NCI-H345 (cell line): ENCODE measurements around the gene TLK2.
"Not testable (repeated sequence)": the region's sequence is repeated elsewhere in the genome, so short reads cannot be mapped to it uniquely, and the experiment has no call there.

Source experiments
- DNase-seq: peaks from one replicate; lab custom pipeline; 2025; lab: John Stamatoyannopoulos, UW

The TLK2 gene

DNA sequence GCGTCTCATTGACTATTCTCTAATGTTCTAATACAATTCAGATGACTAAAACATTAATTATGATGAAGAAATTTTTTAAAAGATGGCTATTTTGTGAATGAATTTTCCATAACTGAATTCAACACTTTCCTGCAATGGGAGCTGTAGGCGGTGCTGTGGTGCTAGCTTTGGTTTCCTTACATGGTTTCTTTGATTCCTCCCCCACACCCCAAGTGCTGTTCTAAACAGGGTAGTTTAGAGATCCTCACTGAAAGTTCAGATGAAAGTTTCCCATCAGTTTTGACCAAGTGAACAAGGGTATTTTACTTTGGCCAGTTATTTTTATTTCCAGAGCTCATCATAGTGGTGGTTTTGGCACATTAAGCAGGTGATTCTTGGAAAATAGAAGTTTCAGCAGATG lies 122.8 kb downstream of the TLK2 start:
- DNase-seq, result no peak

DNA sequence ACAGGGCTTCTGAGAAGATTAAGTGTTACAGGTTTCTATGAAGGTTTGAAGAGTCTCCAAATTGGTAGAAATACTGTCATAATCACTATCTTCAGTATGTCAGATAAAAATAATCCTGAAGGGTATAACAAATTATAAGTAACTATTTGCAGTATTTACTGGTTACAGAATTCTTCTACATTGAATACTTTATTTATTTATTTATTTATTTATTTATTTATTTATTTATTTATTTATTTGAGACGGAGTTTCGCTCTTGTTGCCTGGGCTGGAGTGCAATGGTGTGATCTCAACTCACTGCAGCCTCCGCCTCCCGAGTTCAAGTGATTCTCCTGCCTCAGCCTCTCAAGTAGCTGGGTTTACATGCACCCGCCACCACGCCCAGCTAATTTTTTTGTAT lies 125.2 kb downstream of the TLK2 start:
- DNase-seq, result not testable (repeated sequence)

DNA sequence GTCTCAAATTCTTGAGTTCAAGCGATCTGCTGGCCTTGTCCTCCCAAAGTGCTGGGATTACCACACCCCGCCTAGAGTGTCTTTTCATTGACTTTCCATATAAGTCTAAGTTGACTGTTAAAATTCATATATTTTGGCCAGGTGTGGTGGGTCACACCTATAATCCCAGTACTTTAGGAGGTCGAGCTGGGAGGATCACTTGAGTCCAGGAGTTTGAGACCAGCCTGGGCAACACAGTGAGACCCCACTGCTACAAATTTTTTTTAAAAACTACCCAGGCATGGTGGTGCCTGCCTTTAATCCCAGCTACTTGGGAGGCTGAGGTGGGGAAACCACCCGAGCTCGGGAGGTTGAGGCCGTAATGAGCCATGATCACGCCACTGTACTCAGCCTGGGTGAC lies 127.0 kb downstream of the TLK2 start:
- no peak for DNase-seq

DNA sequence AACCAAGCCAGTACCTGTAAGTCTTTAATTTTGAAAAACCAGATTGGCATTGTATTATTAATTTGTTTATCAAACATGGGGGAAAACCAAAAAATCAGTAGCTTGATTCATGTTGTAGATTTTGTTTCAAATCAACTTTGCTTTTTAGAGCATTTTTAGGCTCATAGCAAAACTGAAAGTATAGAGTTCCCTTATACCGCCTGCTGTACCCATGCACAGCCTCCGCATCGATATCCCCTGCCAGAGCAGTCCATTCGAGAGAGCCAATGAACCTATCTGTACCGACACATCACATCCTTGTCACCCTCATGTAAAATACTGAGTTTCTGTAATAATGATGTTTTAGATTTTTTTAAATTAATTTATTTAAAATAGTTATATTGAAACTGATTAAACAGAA lies 132.7 kb downstream of the TLK2 start:
- no peak for DNase-seq

DNA sequence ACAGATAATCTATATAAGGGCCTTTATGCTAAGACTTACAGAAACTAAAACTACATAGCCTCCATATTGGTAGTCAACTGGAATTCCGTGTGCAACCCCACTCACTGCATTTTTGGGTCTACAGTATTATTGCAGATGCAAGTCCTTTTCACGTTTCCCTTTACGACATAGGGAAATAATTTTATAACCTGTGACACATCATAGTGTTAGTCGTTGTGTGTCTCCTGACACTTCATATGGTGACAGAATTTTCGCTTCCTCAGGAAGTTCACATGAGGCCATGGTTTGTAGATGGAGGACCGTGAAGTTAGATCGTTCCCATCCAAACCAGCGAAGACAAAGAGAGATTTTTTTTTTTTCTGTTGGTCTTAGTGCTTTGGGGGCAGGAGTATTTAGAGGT lies 133.1 kb downstream of the TLK2 start:
- no peak for DNase-seq

DNA sequence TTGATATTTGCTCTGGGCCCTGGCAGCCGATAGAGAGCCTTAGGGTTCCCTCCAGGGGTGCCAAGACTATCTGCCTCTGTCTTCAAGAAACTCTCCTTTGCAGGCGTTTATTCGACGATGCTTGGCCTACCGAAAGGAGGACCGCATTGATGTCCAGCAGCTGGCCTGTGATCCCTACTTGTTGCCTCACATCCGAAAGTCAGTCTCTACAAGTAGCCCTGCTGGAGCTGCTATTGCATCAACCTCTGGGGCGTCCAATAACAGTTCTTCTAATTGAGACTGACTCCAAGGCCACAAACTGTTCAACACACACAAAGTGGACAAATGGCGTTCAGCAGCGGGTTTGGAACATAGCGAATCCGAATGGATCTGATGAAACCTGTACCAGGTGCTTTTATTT lies 133.7 kb downstream of the TLK2 start:
- not testable (repeated sequence) for DNase-seq

DNA sequence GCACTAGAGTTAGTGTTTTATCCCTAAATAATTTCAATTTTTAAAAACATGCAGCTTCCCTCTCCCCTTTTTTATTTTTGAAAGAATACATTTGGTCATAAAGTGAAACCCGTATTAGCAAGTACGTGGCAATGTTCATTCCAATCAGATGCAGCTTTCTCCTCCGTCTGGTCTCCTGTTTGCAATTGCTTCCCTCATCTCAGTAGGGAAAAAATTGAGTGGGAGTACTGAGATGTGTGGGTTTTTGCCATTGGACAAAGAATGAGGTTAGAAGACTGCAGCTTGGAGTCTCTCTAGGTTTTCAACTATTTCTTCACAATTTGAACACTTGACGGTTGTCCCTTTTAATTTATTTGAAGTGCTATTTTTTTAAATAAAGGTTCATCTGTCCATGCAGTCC lies 134.5 kb downstream of the TLK2 start:
- DNase-seq, result not testable (repeated sequence)

DNA sequence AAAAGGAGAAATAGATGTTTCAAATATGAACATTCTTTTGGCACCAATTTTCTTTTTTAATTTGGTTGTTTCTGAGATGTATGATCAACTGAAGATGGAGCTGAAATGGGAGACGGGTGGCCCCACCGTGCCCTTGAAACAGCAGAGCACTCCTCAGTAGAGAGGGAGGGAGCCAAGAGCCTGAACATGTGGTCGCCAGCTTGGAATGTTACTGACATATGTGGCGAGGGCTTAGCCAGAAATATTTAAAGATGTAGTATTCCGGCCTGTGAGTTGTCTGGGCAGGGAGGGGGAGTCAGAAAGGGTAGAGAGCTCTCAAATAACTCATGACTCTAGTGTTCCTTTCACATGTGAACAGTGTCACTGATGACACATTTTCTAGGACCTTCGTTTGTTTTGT lies 135.5 kb downstream of the TLK2 start:
- DNase-seq, result no peak

DNA sequence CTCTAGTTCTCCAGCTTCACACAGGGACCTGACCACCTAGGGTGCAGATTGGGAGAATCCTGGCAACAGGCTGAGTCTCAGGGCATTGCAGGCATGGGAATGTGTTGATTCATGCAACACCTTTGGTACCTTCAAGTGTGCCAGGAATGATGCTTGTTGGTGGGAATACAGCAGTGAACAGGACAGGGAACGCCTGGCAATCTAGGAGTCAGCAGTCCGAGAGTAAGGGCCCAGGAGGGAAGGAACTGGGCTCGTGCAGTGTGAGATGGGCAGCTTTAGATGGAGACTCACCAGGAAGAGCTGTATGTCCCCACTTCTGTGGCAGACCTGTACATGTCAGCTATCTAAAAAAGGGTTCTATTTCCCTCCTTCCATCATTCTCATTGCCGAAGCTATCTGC lies 136.9 kb downstream of the TLK2 start:
- DNase-seq, result no peak

DNA sequence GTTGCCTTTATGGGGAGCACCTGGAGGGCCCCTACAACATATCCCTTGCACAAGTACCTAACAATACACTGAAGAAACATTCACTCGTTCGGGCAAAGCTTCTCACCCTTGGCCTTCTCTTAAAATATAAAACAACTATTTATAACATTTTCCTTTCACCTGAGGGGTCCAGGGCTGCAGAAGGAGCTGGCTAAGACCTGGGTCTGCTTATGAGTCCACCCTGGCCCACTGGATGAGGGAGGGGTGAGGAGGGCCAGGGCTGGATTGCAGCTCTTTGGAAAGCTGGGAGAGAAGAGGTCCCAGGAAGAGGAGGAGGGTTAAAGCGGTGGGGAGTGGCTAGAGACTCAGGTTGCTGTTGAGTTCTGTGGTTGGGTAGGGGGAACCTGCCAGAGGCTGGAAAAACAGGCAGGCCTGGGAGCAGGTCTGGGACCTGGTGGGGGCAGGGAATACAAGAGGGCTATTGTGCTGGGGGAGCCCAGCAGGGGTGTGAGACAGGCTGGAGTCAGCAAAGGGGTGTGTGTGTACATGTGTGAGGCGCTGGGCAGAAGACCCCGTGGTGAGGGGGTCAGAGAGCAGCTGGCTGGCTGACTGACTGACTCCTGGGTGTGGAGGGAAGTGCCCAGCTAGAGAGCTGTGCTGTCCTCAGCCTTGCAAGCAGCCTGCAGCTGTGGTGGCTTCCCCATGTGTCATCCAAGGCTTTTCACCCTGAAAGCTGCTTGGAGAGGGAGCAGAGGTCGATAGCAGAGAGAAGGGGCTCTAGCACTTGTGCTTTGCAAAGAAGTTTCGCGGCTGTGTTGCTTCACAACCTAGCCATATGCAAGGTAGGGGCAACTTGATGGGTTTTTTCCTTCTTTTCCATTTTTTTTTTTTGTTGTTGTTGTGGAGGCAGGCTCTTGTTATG lies 138.6 kb downstream of the TLK2 start:
- no peak for DNase-seq

DNA sequence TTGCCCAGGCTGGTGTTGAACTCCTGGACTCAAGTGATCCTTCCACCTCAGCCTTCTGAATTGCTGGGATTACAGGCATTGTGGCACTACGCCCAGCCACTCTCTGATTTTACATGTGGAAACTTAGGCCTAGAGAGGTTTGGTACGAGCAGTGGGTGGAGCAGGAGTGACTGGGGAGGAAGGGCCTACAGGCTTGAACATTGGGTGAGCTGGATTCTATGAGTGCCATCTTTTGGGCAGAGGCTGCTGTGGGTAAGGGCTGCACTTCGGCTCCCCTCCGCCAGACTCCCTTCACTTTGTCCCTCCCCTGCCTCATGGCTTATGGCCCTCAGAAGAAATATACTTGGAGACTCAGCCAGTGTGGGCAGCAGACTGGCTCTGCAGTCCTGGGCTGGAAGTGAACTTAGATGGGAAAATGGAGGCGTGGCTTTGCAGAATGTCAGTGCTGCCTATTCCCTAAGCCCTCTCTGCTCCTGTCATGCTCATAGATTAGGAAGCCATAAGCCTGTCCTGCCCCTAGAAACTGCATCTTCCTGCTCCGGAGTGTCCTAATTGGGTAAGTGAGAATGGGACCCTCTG lies 139.4 kb downstream of the TLK2 start:
- no peak for DNase-seq

DNA sequence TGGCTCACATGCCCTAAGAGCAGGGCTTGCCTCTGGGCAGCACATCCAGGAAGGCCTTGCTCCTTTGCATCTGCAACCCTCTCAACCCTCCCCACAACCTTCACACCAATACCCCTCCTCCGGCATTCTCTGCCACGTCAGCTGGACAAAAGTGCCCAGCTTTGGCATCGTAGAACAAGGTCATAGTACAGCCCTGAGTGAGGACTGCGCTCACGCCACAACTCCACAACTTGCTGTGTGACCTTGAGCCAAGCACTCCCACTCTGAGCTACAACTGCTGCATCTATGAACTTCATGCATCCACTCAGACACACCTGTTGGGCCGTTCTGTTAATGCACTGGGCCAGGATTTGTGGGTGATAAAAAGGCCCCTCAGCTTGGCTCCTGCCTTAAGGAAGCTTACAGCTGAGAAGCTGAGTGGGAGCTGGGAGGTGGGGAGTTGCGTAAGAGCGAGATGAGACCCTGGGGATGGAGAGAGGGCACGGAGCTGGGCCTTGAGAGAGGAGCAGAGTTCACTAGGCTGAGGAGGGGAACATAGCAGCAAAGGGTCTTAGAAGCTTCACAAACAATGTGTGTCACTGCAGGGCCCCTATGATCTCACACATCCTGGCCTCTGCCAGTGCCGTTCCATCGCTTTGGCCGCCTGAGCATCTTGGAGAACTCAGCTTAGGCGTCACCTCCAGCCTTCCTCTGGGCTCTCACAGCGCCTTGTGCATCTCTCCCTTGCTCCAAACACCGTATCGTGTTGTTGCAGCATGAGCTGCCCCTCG lies 140.2 kb downstream of the TLK2 start:
- no peak for DNase-seq

DNA sequence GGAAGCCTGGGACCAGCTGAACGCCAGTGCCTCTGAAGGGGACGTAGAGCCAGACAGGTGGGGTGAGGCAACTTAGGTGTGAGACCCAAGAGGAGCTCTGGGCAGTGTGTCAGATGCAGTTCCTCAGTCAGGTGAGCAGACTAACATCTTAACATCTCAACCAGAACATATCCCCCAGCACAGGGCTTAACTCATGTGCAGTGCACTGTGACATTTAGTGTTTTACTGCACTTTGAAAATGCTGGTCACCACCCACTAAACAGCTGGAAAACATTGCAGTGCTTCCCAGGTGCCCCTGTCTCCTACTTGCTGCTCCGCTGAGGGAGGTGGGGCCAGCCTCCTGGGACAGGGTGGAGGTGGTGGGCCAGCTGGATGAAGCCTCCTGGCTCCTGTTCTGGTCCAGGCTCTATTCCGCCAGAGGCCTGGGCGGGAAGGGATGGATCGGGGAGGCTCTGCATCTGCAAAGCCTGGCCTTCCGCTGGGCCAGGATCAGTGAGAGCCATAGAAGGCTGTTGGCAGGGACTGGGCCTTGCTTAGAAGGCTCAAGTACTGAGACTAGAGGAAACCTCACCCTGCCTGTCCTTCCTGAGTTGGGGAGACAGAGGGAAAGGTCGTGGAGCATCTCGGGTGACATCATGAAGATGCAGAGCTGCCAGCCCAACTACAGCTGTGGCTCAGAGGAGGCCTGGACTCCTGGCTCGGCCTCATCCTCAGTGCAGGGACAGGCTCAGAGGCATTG lies 141.0 kb downstream of the TLK2 start:
- DNase-seq, result no peak

DNA sequence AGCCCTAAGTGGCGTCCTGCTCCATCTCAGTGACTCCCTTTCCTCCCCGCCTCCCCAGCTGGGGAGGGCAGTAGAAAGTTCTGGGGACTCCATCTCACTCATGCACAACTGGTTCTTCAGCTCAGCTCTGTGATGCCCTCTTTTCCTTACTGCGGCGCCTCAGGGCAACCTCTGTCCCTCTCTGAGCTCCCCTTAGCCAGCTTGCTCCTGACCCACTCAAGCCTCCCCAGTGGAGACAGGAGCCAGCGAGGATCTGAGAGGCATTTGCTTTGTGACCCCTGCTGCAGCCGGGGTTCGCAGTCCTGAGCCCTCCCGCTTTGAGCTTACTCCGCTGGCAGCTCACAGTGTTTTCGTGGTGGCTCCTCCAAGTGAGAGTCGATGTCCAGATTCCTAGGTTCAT lies 142.6 kb downstream of the TLK2 start:
- DNase-seq, result no peak

DNA sequence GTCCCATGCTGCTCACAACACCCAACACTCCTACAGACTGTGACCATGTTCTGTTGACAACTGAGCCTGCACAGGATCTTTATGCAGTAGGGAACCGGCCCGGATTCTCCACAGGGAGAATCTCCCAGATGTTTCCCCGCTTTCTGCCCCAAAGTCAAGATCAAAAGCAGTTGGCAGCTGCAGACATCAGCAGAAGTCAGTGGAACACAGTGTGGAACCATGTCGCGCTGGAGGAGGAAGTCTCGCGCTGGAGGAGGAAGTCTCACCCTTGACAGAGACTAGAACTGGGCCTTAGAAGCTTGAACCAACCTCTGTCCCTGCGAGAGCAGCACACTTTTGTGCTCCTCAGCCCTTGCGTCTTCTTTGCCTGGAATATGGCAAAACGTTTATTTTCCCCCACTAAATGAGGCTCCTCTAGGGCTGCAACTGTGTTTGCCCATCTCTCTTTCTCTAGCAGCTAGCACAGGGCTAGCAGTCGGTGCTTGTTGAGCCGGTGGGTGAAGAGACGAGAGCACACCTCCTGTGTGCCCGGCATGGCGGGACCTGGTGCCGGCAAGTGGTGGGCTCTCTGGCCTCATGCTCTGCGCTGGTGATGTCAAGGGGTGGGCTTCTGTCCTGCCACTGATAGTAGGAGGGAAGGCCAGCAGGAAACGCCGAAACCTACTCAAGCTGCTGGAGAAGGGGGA lies 146.7 kb downstream of the TLK2 start:
- no peak for DNase-seq

DNA sequence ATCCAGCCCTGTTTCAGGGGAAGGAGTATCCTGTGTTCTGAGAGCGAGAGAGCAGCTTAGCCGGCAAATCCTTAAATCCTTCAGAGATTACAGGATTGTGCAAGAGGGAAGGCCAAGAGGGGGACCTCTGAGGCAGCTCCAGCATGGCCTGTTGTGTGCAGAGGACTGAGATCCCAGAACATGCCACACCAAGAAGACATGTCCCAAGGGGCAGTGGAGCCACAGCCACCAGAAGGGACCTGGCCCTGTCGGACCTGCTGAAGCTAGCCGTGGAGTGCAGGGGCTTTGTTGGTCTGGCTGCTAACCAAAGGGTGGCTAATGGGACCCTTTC lies 147.2 kb downstream of the TLK2 start:
- DNase-seq, result no peak

DNA sequence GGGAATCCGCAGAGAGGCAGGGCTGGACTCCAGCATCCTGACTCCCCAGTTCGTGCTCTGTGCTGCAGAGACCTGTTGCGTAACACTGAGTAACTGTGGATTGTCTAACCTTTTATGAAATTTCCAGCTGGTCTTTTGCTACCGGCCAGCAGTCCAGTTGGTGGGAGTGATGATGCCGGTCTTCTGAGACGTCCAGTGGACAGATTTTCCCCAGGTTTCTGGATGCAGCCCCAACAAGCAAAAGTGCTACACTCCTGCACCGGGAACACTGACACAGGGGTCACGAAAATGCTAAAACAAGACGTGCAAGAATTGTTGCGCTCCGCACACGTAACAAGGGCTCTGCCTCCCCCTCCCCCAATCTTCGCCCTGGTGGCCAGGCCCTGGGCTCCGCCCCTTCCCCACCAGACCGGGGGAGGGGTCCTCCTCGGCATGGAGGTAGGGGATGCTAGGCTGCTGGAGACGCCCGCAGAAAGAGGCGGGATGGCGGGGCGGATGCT lies 148.1 kb downstream of the TLK2 start:
- DNase-seq, result no peak

DNA sequence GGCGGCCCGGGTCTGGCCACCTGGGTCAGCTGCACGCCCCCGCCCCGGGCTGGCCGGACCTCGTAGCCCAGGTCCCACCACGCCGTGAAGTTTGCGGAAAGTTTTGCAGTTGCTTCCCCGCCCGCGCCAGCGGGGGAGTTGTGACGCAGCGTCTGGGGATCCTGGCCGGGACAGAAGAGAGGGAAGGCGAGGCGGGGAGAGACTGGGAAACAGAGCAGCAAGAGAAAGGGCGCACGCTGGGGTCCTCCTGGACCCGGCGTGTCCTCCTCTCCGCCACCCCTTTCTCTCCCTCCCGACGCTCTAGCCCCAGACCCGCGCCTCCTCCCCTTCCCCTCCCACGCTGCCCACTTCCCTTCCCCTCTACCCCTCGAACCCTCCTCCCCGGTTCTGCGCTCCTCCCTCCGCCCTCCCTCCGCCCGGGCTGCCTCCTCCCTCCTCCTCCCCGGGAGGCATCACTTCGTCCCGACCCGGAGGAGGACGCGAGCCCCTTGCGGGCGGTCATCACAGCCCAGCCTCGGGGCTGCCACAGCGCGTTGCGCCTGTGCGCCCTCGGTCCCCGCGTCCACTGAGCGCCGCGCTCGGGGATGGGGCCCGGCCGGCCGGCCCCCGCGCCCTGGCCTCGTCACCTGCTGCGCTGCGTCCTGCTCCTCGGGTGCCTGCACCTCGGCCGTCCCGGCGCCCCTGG lies 148.7 kb downstream of the TLK2 start, which contains the start of gene MRC2:
Gene MRC2 (plus strand): TSS at position 452 of the 685 bp plus-strand sequence. CDS start 133 bp downstream, at position 585.
- no peak for DNase-seq

DNA sequence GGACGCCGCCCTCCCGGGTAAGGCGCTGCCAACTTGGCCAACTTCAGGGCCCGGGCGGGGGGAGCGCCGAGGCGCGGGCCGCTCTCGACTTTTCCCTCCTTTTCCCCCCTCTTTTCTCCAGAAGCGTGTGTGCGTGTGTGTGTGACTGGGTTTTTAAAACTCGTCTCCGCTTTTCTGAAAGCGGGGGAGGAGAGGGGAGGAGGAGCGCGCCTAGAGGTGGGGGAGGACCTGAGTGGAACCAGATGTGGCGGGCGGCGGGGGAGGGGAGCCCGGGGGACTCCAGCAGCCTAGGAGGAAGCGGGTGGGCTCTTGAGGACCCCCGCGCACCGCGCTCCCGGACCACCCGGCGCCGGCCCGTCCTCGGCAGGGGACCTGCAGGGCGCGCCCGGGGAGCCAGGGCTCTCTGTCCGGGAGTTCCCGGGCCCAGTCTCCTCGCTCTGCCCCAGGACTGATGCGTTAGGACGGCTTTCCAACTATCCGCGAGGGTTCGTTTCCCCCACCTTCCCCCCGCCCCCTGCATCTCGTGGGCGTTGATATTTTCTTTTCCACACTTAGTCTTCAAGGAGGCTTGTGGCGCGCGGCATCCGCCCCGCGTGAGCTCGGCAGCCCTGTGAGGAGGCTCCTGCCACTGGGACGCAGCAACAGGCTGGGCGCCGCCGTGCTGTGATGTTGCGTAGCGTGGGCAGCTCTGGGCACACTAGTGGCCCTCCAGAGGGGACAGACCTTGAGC lies 149.4 kb downstream of the TLK2 start:
- DNase-seq, result no peak
